Small intestine (tissue), 7 donors: ENCODE data around the gene LETM1. TPM values are rescaled to one million over a fixed set of nuclear protein-coding genes. Genes with fewer than 3 reads are reported as not detected.

ENCODE experiments used
- DNase-seq, 2 donors: peaks; one replicate each; pipeline versions ENCODE4 v3.0.0 to v3.0.0-alpha.2; 2013
- FAIRE-seq: peaks from 2 replicates; lab custom pipeline; 2012; peaks lifted over from hg19 to GRCh38; lab: Jason Lieb, UNC
- H3K27ac ChIP-seq, 3 donors: one replicate each; pipeline ENCODE4 v1.5.1; 2013; ENCODE audit warnings: low read length in 2 of 3, mild to moderate bottlenecking in 2 of 3, control low read depth in 1 of 3, inconsistent platforms in 1 of 3, low read depth in 1 of 3, moderate library complexity in 1 of 3
- H3K27me3 ChIP-seq, 3 donors: one replicate each; pipeline ENCODE4 v1.6.1; 2013; ENCODE audit warnings: low read length in 3 of 3, inconsistent platforms in 1 of 3; ENCODE audit not compliant: control insufficient read depth in 3 of 3, insufficient read depth in 3 of 3
- H3K36me3 ChIP-seq, 3 donors: one replicate each; pipeline ENCODE4 v1.6.1; 2013; ENCODE audit warnings: low read length in 3 of 3, inconsistent platforms in 1 of 3, low read depth in 1 of 3, mild to moderate bottlenecking in 1 of 3, moderate library complexity in 1 of 3; ENCODE audit not compliant: control insufficient read depth in 3 of 3, insufficient read depth in 2 of 3
- H3K4me1 ChIP-seq, 3 donors: one replicate each; pipeline ENCODE4 v1.6.1; 2013; ENCODE audit warnings: low read length in 2 of 3, inconsistent platforms in 1 of 3, low read depth in 1 of 3, mild to moderate bottlenecking in 1 of 3, moderate library complexity in 1 of 3; ENCODE audit not compliant: control insufficient read depth in 3 of 3, insufficient read depth in 2 of 3
- H3K4me3 ChIP-seq, 3 donors: one replicate each; pipeline ENCODE4 v1.5.1; 2013; ENCODE audit warnings: low read length in 3 of 3, control low read depth in 1 of 3, inconsistent platforms in 1 of 3, low read depth in 1 of 3, mild to moderate bottlenecking in 1 of 3, moderate library complexity in 1 of 3
- H3K9me3 ChIP-seq, 2 donors: one replicate each; pipeline ENCODE4 v1.6.1; 2013; ENCODE audit warnings: low read depth in 1 of 2, low read length in 1 of 2; ENCODE audit not compliant: control insufficient read depth in 2 of 2, insufficient read depth in 1 of 2
- WGBS, 3 donors: extraction: QIAGEN DNeasy Blood & Tissue Kit; methylation state at CpG; one replicate each; pipeline ENCODE4 v1.1.7; 2013; 5-methylcytosine and 5-hydroxymethylcytosine counted together
- polyA plus RNA-seq, 4 donors: library from polyadenylated mRNA; stranded (reverse) in 3 of 4; unstranded in 1 of 4; fragments of 200-250 nt in 3 of 4; fragments of 120-200 nt in 1 of 4; gene quantifications; one replicate each; pipeline versions ENCODE4 v1.2.1 to v1.2.3, GENCODE V29; 2013
- donor health status: healthy with polysubstance abuse.
- donor health status: control.
- donor health status: control.
- donor health status: Bipolar disorder and iron deficiency.
- donor health status: healthy.

Gene LETM1
- polyA plus RNA-seq, 4 donors: 19.7 to 28.5 (median 23.1) TPM

GRCh38 chr4:1864076-1865008, 8.4 kb upstream of the LETM1 start:
- Histone ChIP-seq H3K4me3 (no peak overlapping the region), H3K9me3 (no peaks in the 10 kb centered on the region), H3K27me3 (no peaks in the 10 kb centered on the region), H3K4me1 (peaks cover 0 to 69% (median 19%) of the 10 kb centered on the region in 3 donors), H3K36me3 (no peaks in the 10 kb centered on the region), H3K27ac (peak overlapping the region in 1 of 3 donors; percentile 79)
- FAIRE-seq: no peak
- WGBS, 3 donors: 71 to 78% (median 76%) methylated on average over 16 to 17 of the region's 17 CpGs
- DNase-seq: peak in 1 of 2 donors; percentile 67

- peak overlapping the region in 1 of 3 donors; percentile 79 for H3K27ac ChIP-seq
- WGBS, 3 donors: 53 to 81% (median 66%) methylated on average over 11 of the region's 11 CpGs
- no peaks in the 10 kb centered on the region for H3K9me3 ChIP-seq
- H3K4me1 ChIP-seq: peaks cover 0 to 69% (median 12%) of the 10 kb centered on the region in 3 donors
- DNase-seq (peak in 1 of 2 donors; percentile 46), FAIRE-seq (no peak)
- no peaks in the 10 kb centered on the region for H3K27me3 ChIP-seq
- no peak overlapping the region for H3K4me3 ChIP-seq
- no peaks in the 10 kb centered on the region for H3K36me3 ChIP-seq
Measured at GRCh38 chr4:1863297-1864033, 7.5 kb upstream of the LETM1 start.

- 58 to 64% (median 60%) methylated on average over 14 of the region's 14 CpGs for WGBS, 3 donors
- no peak overlapping the region for H3K27ac ChIP-seq
- no peaks in the 10 kb centered on the region for H3K27me3 ChIP-seq
- FAIRE-seq (no peak), DNase-seq (no peak)
- no peak overlapping the region for H3K4me3 ChIP-seq
- no peaks in the 10 kb centered on the region for H3K9me3 ChIP-seq
- H3K36me3 ChIP-seq: no peaks in the 10 kb centered on the region
- peaks cover 0 to 70% (median 12%) of the 10 kb centered on the region in 3 donors for H3K4me1 ChIP-seq
Measured at GRCh38 chr4:1862961-1863296, 7.0 kb upstream of the LETM1 start.

- no peak for FAIRE-seq
- H3K9me3 ChIP-seq: no peaks in the 10 kb centered on the region
- H3K36me3 ChIP-seq: no peaks in the 10 kb centered on the region
- 24 to 31% (median 29%) methylated on average over 39 to 45 of the region's 45 CpGs for WGBS, 3 donors
- no peak overlapping the region for H3K27ac ChIP-seq
- H3K4me3 ChIP-seq: peak overlapping the region in 1 of 3 donors; percentile 24
- peaks cover 0 to 71% (median 12%) of the 10 kb centered on the region in 3 donors for H3K4me1 ChIP-seq
- peak in 1 of 2 donors; percentile 30 for DNase-seq
- H3K27me3 ChIP-seq: no peaks in the 10 kb centered on the region
Measured at GRCh38 chr4:1862055-1862911, 6.3 kb upstream of the LETM1 start.

GRCh38 chr4:1859389-1859753, 3.4 kb upstream of the LETM1 start:
- no peaks in the 10 kb centered on the region for H3K36me3 ChIP-seq
- H3K9me3 ChIP-seq: no peaks in the 10 kb centered on the region
- no peak for FAIRE-seq
- peak overlapping the region in 1 of 3 donors; percentile 42 for H3K27ac ChIP-seq
- no peak for DNase-seq
- peaks cover 2 to 58% (median 14%) of the 10 kb centered on the region in 3 donors for H3K4me1 ChIP-seq
- H3K4me3 ChIP-seq: no peak overlapping the region
- 87 to 100% (median 92%) methylated on average over 1 of the region's 1 CpG for WGBS, 3 donors
- H3K27me3 ChIP-seq: no peaks in the 10 kb centered on the region

- no peak for FAIRE-seq
- DNase-seq: peak in 1 of 2 donors; percentile 25
Measured at GRCh38 chr4:1857931-1858330, 2.0 kb upstream of the LETM1 start.

GRCh38 chr4:1856943-1857699, 1.2 kb upstream of the LETM1 start:
- 25 to 28% (median 26%) methylated on average over 21 to 32 of the region's 32 CpGs for WGBS, 3 donors
- H3K27ac ChIP-seq: peak overlapping the region in 2 of 3 donors; percentile 80 to 82
- no peaks in the 10 kb centered on the region for H3K27me3 ChIP-seq
- peak overlapping the region; percentile 76 to 93 (median 91) for H3K4me3 ChIP-seq
- no peak for FAIRE-seq
- H3K36me3 ChIP-seq: peaks cover 0 to 8% (median 0%) of the 10 kb centered on the region in 3 donors
- peaks cover 2 to 37% (median 5%) of the 10 kb centered on the region in 3 donors for H3K4me1 ChIP-seq
- no peaks in the 10 kb centered on the region for H3K9me3 ChIP-seq
- peak in 1 of 2 donors; percentile 22 for DNase-seq

More at GRCh38 chr4:1857931-1858330, 2.0 kb upstream of the LETM1 start:
- 69 to 84% (median 81%) methylated on average over 5 of the region's 5 CpGs for WGBS, 3 donors
- no peak overlapping the region for H3K4me3 ChIP-seq
- H3K27me3 ChIP-seq: no peaks in the 10 kb centered on the region
- no peaks in the 10 kb centered on the region for H3K36me3 ChIP-seq
- peak overlapping the region in 1 of 3 donors; percentile 30 for H3K27ac ChIP-seq
- H3K9me3 ChIP-seq: no peaks in the 10 kb centered on the region
- H3K4me1 ChIP-seq: peaks cover 2 to 44% (median 8%) of the 10 kb centered on the region in 3 donors
